BLaER1 (cell line): ENCODE results near the gene CTSO.
A peak's percentile ranks its signal among the peaks of the same experiment; 100 is the strongest.

ENCODE experiments used
- H3K27ac ChIP-seq: shearing (Covaris generic); formaldehyde crosslinking; 2 replicates; pipeline ENCODE4 v1.8.1; 2022
- H3K27me3 ChIP-seq: shearing (Covaris generic); formaldehyde crosslinking; 2 replicates; pipeline ENCODE4 v1.8.1; 2022
- H3K36me3 ChIP-seq: shearing (Covaris generic); formaldehyde crosslinking; 2 replicates; pipeline ENCODE4 v1.8.1; 2022
- H3K4me1 ChIP-seq: shearing (Covaris generic); formaldehyde crosslinking; 2 replicates; pipeline ENCODE4 v1.8.1; 2022
- H3K4me2 ChIP-seq: shearing (Covaris generic); formaldehyde crosslinking; 2 replicates; pipeline ENCODE4 v1.8.1; 2022
- H3K4me3 ChIP-seq: shearing (Covaris generic); formaldehyde crosslinking; 2 replicates; pipeline ENCODE4 v1.8.1; 2022
- H3K9ac ChIP-seq: shearing (Covaris generic); formaldehyde crosslinking; 2 replicates; pipeline ENCODE4 v1.8.1; 2022
- H3K9me3 ChIP-seq: shearing (Covaris generic); formaldehyde crosslinking; 2 replicates; pipeline ENCODE4 v1.8.1; 2022
- H4K20me1 ChIP-seq: shearing (Covaris generic); formaldehyde crosslinking; 2 replicates; pipeline ENCODE4 v1.8.1; 2022
- Cebpa-rat ChIP-seq: shearing (Covaris generic); IDR thresholded peaks from 2 replicates; pipeline ENCODE4 v1.8.1; 2022

Gene CTSO, protein sequence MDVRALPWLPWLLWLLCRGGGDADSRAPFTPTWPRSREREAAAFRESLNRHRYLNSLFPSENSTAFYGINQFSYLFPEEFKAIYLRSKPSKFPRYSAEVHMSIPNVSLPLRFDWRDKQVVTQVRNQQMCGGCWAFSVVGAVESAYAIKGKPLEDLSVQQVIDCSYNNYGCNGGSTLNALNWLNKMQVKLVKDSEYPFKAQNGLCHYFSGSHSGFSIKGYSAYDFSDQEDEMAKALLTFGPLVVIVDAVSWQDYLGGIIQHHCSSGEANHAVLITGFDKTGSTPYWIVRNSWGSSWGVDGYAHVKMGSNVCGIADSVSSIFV

DNA sequence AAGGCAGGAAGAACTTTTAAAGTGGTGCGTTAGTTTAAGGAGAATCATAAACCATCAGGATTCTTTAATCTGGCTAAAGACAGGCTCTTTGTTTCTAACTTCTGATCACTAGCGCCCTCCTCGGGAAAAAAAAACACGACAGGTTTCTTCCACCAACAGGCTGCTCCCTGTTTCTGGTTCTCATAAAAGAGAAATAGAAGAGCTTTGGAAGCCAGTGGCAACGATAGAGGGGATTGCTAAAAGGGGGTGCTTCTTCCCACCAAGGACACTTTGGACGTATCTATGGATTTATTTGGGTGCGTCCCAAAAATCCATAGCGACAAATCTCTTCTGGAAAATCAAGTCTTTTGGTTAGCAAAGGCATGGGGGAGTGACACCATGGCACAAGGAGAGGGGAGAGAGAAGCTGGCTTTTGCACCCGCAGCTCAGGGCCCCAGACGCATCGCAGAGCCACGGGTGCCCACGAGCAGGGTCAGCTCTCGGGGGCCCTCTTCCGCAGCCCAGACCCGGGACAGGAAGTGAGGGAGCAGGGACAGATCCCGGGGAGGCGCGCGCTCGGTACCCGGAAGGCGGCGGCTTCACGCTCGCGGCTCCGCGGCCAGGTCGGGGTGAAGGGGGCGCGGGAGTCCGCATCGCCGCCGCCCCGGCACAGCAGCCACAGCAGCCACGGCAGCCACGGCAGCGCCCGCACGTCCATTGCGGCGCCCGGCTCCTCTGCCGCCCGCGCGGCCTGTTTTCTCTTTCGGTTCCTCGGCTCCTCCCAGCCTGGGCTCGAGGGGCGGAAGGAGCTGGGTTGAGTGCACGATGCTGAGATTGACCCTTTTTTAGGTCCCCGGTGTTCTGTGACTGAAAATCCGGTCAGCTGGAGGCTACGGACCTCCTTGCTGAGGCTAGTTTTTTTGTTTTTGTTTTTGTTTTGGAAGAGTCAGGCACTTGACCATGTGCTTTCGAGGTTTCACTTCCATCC, at the start of gene CTSO:
Gene CTSO (minus strand): TSS at position 716 of the 967 bp plus-strand sequence. CDS start 19 bp downstream, at position 697.
- peak within 1 kb of the TSS; percentile 65 for H3K4me2 ChIP-seq

DNA sequence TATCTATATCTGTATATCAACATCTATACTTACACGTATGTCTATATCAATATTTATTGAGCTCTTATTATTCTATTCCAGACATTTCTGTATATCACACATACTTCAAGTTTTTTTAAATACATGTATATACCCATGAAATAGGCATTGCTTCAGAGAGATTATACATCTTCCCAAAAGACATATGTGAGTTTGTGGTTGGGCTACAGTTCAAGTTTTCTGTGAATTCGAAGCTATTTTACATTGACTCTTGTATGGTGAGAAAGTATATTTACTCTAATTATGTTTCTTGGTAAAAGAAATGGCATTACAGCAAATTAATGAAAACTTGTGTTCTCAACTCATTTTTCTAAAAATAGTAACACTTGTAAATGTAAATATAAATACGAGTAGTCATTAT, 46.8 kb upstream of the CTSO start:
- no peaks in the 10 kb centered on the region for H4K20me1 ChIP-seq
- no peaks in the 10 kb centered on the region for H3K4me1 ChIP-seq
- H3K4me2 ChIP-seq = no peak overlapping the region
- H3K4me3 ChIP-seq = no peak overlapping the region
- no peaks in the 10 kb centered on the region for H3K27me3 ChIP-seq
- H3K36me3 ChIP-seq = no peaks in the 10 kb centered on the region
- H3K9me3 ChIP-seq = 0 out of 2 replicates have a peak, but pooled peaks cover 4% of the 10 kb centered on the region
- no peak overlapping the region for H3K27ac ChIP-seq
- no peak overlapping the region for H3K9ac ChIP-seq
- TF ChIP-seq Cebpa-rat = no peak

More for the DNA sequence above, at the start of gene CTSO:
- Histone ChIP-seq H3K4me3 (peak within 1 kb of the TSS; percentile 76), H3K36me3 (no peaks in the 10 kb centered on the region), H3K27me3 (no peaks in the 10 kb centered on the region), H3K4me1 (0 out of 2 replicates have a peak, but pooled peaks cover 4% of the 10 kb centered on the region), H3K9me3 (no peaks in the 10 kb centered on the region), H4K20me1 (no peaks in the 10 kb centered on the region), H3K27ac (peak within 1 kb of the TSS; percentile 96), H3K9ac (peak within 1 kb of the TSS; percentile 90)
- TF ChIP-seq Cebpa-rat = no peak

DNA sequence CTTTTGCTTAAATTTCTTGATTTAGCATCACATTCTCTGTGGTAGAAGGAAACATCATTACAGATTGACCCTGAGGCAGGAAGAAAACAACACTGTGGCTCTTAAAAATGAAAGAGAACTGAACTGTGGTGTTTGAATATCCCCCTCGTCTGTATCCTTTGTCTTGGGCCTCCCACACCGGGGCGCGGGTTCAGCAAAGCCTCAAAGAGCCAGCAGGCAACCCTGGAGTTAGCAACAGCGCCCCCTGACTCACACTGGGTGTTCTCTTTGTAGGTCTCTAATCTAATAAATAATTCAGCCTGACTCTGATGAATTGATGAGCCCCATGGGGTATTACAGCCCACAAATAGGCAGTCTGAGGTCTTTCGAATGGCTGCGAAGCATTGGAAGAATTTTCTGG, 46.1 kb upstream of the CTSO start:
- Histone ChIP-seq H3K4me1 (no peaks in the 10 kb centered on the region), H3K9ac (no peak overlapping the region), H3K36me3 (no peaks in the 10 kb centered on the region), H3K4me2 (no peak overlapping the region), H3K27ac (no peak overlapping the region), H4K20me1 (no peaks in the 10 kb centered on the region), H3K27me3 (no peaks in the 10 kb centered on the region), H3K4me3 (no peak overlapping the region), H3K9me3 (0 out of 2 replicates have a peak, but pooled peaks cover 4% of the 10 kb centered on the region)
- TF ChIP-seq Cebpa-rat = no peak

DNA sequence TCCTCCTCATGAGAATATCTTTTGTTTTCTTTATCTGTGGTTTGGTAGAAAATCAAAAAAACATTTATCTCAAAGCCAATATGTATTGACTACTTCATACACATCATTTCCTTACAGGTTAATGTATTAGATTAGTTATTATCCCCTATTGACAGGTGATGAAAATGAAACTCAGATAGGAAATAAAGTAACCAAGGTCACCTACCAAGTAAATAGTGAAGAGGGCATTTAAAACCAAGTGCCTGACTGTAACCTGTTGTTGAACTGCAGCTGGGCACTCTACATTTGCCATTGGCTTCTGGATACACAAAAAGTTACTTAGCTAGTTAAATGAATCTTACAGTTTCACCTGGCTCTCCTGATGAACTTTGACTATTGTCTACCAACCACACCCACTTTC, 41.4 kb upstream of the CTSO start:
- no peaks in the 10 kb centered on the region for H3K36me3 ChIP-seq
- H4K20me1 ChIP-seq = no peaks in the 10 kb centered on the region
- H3K4me1 ChIP-seq = no peaks in the 10 kb centered on the region
- no peak for TF ChIP-seq Cebpa-rat
- no peak overlapping the region for H3K4me3 ChIP-seq
- H3K27ac ChIP-seq = no peak overlapping the region
- no peaks in the 10 kb centered on the region for H3K27me3 ChIP-seq
- no peak overlapping the region for H3K9ac ChIP-seq
- peaks cover 3% of the 10 kb centered on the region; the same call in 1 of the 2 replicates for H3K9me3 ChIP-seq
- H3K4me2 ChIP-seq = no peak overlapping the region

DNA sequence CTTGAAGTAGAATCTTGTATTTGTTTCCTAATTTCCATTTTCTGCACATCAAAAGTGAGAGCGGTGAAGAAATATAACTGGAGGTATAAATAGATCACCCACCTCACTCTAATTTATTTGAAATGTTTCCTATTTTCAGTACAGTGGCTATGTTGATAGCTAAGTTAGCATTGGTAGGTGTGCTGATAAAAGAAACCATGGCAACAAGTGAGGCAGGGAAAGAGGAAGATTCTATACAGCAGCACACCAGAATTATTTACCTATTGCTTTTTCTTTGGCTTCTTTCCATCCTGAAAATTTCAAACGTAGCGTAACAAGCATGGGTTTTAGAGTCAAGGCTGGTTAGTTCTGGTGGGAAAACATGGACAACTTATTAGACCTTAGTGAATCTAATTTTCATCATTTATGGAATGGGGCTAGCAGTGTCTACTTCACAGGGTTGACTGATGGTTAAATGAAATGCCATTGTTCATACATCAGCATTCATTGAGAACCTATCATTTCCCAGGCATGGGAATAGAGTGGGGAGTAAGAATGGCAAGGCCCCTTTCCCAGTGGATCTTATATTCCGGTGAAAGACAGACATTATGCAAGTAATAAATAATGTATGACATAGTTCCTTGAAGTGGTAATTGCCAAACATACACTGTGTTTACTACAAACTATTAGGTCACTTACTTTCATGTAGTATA, 30.6 kb upstream of the CTSO start:
- Histone ChIP-seq H3K9ac (no peak overlapping the region), H4K20me1 (no peaks in the 10 kb centered on the region), H3K4me2 (no peak overlapping the region), H3K27ac (no peak overlapping the region), H3K4me1 (no peaks in the 10 kb centered on the region), H3K9me3 (no peaks in the 10 kb centered on the region), H3K4me3 (no peak overlapping the region), H3K36me3 (no peaks in the 10 kb centered on the region), H3K27me3 (no peaks in the 10 kb centered on the region)
- TF ChIP-seq Cebpa-rat = no peak

DNA sequence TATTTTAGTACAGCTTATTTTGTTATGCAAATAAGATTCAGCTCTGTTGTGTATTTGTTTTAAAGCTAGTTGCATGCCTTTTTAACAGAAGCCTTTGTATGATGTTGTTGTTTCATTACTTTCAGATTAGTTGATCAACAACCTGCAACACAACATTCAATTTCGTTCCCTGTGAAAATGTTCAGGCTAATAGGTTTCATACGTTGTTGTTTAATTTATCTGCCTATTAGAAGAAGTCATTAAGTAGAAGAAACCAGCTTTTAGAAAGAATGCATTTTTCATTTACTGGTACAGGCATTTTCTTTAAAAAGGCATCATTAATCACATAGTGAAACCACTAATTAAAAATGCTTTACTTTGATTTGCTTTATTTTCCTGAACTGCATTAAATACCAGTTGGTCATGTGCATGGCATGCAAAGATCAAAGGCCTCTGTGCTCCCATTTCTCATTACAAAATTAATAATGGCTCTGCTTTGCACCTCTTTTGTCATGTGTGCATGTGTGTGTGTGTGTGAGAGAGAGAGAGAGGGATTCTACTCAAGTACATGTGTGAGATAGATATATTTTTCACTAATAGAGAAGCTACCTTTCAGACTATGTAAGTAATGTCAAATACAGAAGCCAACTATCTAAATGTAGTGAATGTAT, 29.2 kb upstream of the CTSO start:
- Histone ChIP-seq H3K27ac (no peak overlapping the region), H3K9me3 (no peaks in the 10 kb centered on the region)

DNA sequence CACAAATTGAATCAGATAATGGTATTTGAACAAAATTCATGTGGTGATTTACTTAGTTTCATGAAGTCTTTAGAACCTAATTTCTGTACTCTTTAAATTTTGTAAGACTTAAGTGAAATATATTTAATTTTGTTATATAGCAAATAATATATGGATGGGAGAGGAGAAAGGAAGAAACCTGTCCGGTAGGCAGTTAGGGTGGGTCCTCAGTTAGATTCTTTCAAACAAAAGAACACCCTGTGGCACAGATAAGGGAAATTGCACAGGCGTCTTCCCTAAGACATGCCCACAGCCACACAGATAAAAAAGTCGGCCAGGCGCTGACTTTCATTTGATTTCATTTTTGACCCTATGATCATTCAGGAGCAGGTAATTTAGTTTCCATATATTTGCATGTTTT, 25.1 kb upstream of the CTSO start:
- Histone ChIP-seq H3K4me2 (no peak overlapping the region), H3K9ac (no peak overlapping the region), H3K9me3 (no peaks in the 10 kb centered on the region), H3K4me3 (no peak overlapping the region), H3K27me3 (no peaks in the 10 kb centered on the region), H3K36me3 (no peaks in the 10 kb centered on the region), H3K27ac (no peak overlapping the region), H4K20me1 (no peaks in the 10 kb centered on the region), H3K4me1 (no peaks in the 10 kb centered on the region)
- TF ChIP-seq Cebpa-rat = no peak

More for the DNA sequence above, 29.2 kb upstream of the CTSO start:
- H3K27me3 ChIP-seq = no peaks in the 10 kb centered on the region
- H3K36me3 ChIP-seq = no peaks in the 10 kb centered on the region
- H3K4me3 ChIP-seq = no peak overlapping the region
- TF ChIP-seq Cebpa-rat = no peak
- no peaks in the 10 kb centered on the region for H4K20me1 ChIP-seq
- H3K4me1 ChIP-seq = no peaks in the 10 kb centered on the region
- no peak overlapping the region for H3K9ac ChIP-seq
- no peak overlapping the region for H3K4me2 ChIP-seq

DNA sequence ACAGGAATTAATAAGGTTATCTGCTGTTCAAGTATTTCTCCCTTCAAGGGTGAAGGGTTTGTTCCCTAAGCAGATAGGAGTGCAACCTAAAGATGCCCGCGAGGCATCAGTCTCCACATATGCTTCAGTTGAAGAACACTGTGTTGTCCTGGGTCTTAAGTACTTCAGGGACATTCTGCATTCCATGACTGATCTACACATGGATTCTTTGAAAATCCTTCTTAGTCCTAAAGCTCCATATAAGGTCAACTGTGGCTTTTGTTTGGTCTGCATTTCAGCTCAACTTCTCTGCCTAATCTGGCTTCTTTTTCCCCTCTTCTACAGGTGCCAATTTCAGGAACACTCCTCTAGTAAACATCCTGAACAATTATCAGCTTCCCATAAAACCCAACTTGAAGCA, 21.8 kb upstream of the CTSO start:
- H3K4me3 ChIP-seq = no peak overlapping the region
- H3K4me1 ChIP-seq = no peaks in the 10 kb centered on the region
- H3K4me2 ChIP-seq = no peak overlapping the region
- no peak overlapping the region for H3K27ac ChIP-seq
- H3K27me3 ChIP-seq = no peaks in the 10 kb centered on the region
- no peaks in the 10 kb centered on the region for H3K9me3 ChIP-seq
- no peak overlapping the region for H3K9ac ChIP-seq
- no peaks in the 10 kb centered on the region for H4K20me1 ChIP-seq
- TF ChIP-seq Cebpa-rat = no peak
- H3K36me3 ChIP-seq = no peaks in the 10 kb centered on the region

DNA sequence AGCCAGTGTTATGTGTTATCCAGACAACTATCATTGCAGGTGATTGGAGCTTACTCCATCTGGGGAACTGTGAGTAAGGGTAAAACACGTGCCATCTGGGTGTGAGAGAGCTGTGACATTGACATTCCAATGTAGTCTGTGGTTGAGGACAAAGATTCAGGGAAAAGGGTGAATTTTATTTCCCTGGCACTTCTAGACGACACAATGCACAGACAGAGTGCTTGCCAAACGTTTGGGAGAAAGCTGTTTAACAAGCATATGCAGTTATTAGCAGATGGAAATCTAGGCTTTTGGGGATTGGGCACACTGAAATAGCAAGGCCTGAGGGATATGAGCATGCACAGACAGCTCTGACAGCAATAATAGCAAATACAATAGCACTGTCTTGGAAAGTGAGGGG, 21.3 kb upstream of the CTSO start:
- H3K4me1 ChIP-seq = no peaks in the 10 kb centered on the region
- TF ChIP-seq Cebpa-rat = no peak
- H3K4me2 ChIP-seq = no peak overlapping the region
- H3K9me3 ChIP-seq = no peaks in the 10 kb centered on the region
- H3K27ac ChIP-seq = no peak overlapping the region
- no peaks in the 10 kb centered on the region for H3K27me3 ChIP-seq
- no peaks in the 10 kb centered on the region for H4K20me1 ChIP-seq
- H3K4me3 ChIP-seq = no peak overlapping the region
- H3K9ac ChIP-seq = no peak overlapping the region
- H3K36me3 ChIP-seq = no peaks in the 10 kb centered on the region
